ENCODE results near the gene ZBTB7C. TPM values are rescaled to one million over a fixed set of nuclear protein-coding genes. Genes with fewer than 3 reads are reported as not detected.

The ZBTB7C gene
- total RNA-seq, 1 donor from 2014 or later, result 0.06 TPM

GRCh38 chr18:48391868-48392267, 17.3 kb downstream of the ZBTB7C start:
- no peak for DNase-seq (ENCODE audit: extremely low read depth, low read depth, low spot score)

GRCh38 chr18:48390641-48391040, 18.5 kb downstream of the ZBTB7C start:
- no peak for DNase-seq (ENCODE audit: extremely low read depth, low read depth, low spot score)

- DNase-seq (ENCODE audit: extremely low read depth, low read depth, low spot score), result no peak
Measured at GRCh38 chr18:48388478-48388877, 20.7 kb downstream of the ZBTB7C start.

DNA sequence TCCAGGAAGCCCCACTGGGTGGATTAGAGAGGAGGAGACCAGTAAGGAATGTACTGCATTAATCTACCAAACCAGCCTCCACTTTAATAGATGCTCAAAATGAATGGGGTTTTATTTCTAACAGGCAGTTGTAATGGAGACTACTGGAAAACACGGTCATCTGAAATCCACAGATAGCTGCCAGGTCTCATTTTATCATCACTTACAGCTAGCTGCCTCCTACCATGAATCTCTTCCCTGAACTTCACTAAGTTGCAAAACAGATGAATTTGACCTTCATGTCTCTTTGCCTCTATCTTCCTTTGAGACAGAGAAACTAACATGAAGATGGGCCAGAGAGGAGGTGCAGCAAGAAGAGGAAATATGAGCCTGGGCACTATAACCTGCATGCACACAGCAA, 21.9 kb downstream of the ZBTB7C start:
- no peak for DNase-seq (ENCODE audit: extremely low read depth, low read depth, low spot score)

DNA sequence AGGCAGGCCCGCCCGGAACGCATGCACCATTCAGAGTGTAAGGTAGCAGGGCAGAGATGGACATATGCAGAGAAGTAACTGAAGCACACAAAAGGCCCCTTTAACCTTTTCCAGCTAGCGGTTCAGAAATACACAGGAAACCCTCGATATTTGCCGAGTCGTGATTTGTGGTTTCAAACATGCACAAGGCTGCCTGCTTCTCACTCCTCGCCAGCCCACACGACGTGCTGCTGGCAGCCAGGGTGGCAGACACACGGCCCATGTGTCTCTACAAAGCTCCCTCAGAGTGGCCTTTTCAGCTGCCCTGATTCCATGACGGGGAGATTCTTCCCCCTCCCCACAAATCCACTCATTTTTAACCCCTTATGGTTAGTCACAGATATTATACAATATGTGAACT, 23.6 kb downstream of the ZBTB7C start:
- DNase-seq (ENCODE audit: extremely low read depth, low read depth, low spot score), result no peak

GRCh38 chr18:48376934-48377333, 32.2 kb downstream of the ZBTB7C start:
- no peak for DNase-seq (ENCODE audit: extremely low read depth, low read depth, low spot score)

GRCh38 chr18:48376406-48376805, 32.8 kb downstream of the ZBTB7C start:
- no peak for DNase-seq (ENCODE audit: extremely low read depth, low read depth, low spot score)

- no peak for DNase-seq (ENCODE audit: extremely low read depth, low read depth, low spot score)
Measured at GRCh38 chr18:48375150-48375800, 33.9 kb downstream of the ZBTB7C start.

GRCh38 chr18:48374423-48375149, 34.6 kb downstream of the ZBTB7C start:
- DNase-seq (ENCODE audit: extremely low read depth, low read depth, low spot score), result no peak

GRCh38 chr18:48371854-48372602, 37.2 kb downstream of the ZBTB7C start:
- no peak for DNase-seq (ENCODE audit: extremely low read depth, low read depth, low spot score)

- DNase-seq (ENCODE audit: extremely low read depth, low read depth, low spot score), result no peak
Measured at GRCh38 chr18:48367557-48367956, 41.6 kb downstream of the ZBTB7C start.

- no peak for DNase-seq (ENCODE audit: extremely low read depth, low read depth, low spot score)
Measured at GRCh38 chr18:48365965-48366364, 43.2 kb downstream of the ZBTB7C start.

- DNase-seq (ENCODE audit: extremely low read depth, low read depth, low spot score), result no peak
Measured at GRCh38 chr18:48364146-48364545, 45.0 kb downstream of the ZBTB7C start.

- no peak for DNase-seq (ENCODE audit: extremely low read depth, low read depth, low spot score)
Measured at GRCh38 chr18:48363175-48363574, 46.0 kb downstream of the ZBTB7C start.

- no peak for DNase-seq (ENCODE audit: extremely low read depth, low read depth, low spot score)
Measured at GRCh38 chr18:48361801-48362200, 47.4 kb downstream of the ZBTB7C start.

DNA sequence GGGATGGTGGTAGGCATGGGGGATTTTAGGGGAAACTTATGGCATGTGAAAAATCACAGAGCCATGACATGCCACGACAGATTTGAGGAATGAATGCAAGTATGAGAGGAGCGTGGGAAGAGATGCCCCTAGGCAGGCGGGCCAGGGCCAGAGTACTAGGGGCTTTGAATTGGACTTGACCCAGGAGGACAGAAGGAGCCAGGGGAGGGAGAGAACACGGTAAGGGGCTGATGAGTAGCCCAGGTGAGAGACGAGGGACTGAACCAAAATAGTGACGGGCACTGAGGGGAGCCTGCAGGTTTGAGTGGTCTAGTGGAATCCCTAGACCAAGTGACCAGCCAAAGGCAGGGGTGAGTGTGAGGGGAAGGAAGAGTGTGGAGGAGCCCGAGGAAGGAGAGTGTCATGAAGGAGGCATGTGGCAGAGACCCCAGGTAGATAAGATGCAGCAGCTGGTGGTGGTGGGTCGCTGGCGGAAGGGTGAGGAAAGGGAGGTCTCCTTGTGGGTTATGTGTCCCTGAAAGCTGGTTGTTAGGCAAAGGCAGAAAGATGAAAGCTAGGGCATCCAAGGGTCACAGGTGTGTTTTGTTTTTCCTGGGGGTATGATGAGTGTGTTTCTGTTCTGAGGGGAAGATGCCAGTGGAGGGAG, 48.7 kb downstream of the ZBTB7C start:
- DNase-seq (ENCODE audit: extremely low read depth, low read depth, low spot score), result no peak

- no peak for DNase-seq (ENCODE audit: extremely low read depth, low read depth, low spot score)
Measured at GRCh38 chr18:48359626-48360025, 49.6 kb downstream of the ZBTB7C start.

DNA sequence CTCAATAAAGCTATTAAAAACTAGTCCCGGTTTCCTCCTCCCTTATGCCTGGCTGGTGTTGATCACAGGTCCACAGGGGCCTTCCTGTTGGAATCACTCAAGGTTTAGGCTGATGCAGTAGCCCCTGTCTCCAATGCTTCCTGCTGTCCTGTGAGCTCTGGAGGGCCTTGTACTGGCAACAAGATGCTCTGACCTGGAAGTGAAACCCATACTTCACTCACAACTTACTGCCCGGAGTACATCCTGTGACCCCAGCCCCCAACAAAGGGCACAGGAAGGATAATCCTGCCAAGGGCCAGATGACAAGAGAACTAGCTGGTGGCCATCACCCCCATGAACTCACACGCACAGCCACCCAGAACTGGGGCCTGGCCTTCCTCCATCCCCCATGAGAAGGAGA, 50.3 kb downstream of the ZBTB7C start:
- no peak for DNase-seq (ENCODE audit: extremely low read depth, low read depth, low spot score)

- no peak for DNase-seq (ENCODE audit: extremely low read depth, low read depth, low spot score)
Measured at GRCh38 chr18:48356909-48357631, 52.1 kb downstream of the ZBTB7C start.

GRCh38 chr18:48356151-48356745, 52.9 kb downstream of the ZBTB7C start:
- DNase-seq (ENCODE audit: extremely low read depth, low read depth, low spot score), result no peak
